ENCODE data around the gene DBNL. TPM values are rescaled to one million over a fixed set of nuclear protein-coding genes. Genes with fewer than 3 reads are reported as not detected.
"Not testable (repeated sequence)": the region's sequence is repeated elsewhere in the genome, so short reads cannot be mapped to it uniquely, and the experiment has no call there.

The DBNL gene
- polyA plus RNA-seq, 4 donors, result 62.6 to 86.2 (median 77.5) TPM

DNA sequence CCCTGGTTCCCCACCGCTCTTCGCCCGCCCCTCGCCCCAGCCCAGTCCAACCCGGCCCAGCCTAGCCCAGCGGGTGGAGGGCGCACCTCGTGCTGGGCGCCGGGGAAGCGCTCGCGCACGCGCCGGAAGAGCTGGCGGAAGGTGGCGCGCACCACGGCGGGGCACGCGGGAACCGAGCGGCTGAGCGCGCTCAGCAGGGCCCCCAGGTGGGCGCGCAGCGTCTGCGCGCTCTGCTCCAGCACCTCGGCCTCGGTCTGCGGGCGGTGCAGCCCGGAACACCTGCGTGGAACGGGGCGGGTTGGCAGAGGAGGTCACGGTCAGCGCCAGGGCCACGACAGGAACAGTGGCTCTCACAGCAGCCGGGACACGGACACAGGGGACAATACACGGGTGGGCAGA lies 4.0 kb upstream of the DBNL start:
- not testable (repeated sequence) for DNase-seq (ENCODE audit: low read depth in 4 of 4, low spot score in 2 of 4)

DNA sequence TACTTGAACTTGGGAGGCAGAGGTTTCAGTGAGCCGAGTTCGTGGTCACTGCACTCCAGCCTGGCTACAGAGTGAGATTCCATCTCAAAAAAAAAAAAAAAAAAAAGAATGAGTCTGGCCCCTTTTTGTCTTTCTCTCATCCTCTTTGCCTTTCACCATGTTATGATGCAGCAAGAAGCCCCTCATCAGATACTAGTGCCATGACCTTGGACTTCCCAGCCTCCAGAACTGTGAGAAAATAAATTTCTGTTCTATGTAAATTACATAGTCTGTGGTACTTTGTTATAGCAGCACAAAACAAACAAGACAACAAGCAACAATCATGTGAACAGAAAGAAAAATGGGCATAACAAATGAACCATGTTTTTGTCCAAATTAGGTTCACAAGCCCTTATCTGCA lies 2.3 kb upstream of the DBNL start:
- no peak for DNase-seq (ENCODE audit: low read depth in 4 of 4, low spot score in 2 of 4)

DNA sequence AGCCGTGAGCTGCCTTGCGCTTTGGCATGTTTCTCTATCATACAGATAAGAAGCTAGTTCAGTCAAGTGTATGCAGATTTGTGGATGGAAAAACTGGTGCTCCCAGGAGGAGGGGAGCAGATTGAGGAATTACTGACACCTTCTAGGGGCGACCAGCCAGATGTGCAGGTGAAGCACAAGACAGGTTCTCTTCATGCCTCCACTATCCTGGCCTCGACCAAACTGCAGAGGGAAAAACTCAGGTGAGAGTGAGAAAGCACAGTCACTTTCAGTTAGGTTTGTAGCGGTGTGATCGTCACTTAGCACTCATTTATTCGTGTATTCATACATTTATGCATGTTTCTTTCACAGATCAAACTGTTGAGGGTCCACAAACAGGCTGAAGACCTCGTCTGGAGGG lies 600 bp upstream of the DBNL start:
- no peak for DNase-seq (ENCODE audit: low read depth in 4 of 4, low spot score in 2 of 4)

DNA sequence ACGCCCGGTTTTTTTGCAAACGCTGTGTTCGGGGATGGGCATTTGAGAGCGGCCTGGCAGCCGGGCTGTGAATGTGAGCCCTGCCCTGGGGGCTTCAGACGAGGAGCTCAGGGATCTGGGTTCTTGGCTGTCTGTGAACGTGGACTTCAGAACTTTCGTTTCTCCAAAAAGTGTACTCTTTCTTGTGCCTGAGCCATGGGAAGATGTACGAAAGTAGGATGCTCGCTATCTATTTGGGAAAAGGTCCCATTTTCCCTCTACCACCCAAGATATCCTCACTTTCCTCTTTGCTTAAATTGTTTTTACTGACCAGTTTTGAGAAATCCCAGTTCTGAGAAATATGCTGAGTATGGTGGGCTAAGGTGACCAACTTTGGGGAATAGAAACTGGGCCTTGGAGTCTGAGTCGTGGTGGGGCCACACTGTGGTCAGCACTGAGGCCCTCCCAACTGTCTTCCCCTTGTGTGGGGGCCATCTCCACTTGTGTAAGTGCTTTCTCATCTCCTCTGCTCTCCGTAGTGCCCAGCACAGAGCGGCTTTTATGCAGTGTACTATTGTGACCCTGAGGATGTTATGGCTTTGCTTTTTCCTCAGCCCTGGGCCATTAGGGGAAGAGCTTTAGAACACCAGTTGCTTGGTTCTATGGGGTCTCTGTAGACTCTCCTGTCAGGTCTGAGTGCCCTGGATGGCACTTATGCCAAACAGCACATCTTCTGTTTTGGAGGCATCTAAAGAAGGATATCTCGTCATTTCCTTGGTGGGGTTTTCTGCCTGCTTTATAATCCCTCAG lies 918 bp downstream of the DBNL start:
- no peak for DNase-seq (ENCODE audit: low read depth in 4 of 4, low spot score in 2 of 4)

DNA sequence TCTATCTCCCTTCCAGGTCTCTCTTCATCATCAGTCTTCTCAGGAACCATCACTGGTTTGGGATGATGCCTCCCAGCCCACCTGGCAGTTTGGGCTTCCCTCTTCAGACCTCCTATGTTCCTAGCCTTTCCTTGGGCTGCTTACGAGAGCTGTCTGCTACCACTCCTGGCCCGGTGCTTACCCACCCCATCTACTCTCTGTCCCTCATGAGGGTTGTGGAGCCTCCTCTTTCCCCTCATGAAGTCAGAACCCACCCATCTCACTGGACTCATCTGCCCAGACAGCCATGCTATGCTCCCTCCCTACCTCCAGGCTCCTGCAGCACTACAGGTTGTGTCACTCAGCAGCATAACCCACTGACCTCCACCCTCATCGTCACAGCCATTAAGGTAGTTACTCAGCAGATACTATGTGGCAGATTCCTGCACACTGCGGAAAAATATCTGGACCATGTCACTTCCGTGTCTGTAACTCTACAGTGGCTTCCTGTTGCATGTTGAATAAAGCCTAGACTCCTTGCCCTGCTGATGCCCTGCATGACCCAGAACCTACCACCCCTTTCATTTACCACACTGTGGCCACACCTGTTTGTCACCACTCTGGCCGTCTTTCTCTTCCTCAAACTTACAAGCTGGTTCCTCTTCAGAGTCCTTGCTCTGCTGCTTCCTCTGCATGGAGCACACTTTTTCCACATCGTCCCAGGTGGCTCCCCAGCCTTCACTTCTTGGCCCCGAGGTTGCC lies 2.0 kb downstream of the DBNL start:
- DNase-seq (ENCODE audit: low read depth in 4 of 4, low spot score in 2 of 4), result no peak

DNA sequence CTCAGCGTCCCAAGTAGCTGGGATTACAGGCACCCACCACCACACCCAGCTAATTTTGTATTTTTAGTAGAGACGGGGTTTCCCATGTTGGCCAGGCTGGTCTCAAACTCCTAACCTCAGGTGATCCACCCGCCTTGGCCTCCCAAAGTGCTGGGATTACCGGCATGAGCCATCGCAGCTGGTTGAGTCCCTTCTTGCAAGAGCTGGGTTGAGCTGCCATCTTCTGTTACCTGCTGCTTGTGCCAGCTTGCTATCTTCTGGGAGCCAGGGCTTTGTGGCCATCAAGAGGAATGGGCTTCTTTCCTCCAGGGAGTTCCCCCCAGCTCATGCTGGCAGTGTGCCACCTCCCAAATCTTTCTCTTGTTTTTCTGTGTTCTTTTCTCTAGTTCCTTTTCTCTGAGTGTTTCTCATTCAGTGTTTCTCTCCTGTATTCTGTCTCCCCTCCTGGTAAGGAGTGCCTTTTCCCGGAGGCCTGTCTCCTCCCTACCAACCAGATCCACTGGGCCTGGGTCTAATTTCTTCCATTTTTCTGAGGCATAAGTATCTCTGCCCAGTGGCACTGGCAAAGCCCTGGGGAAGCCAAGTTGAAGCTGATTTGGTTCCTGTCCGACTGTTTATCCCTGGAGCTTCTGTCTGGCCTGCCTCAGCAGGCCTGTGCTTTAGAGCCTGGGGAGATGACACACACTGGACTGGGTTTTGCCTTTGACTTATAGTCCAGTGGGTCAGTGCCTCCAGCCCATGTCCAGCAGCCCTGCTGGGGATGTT lies 3.7 kb downstream of the DBNL start:
- no peak for DNase-seq (ENCODE audit: low read depth in 4 of 4, low spot score in 2 of 4)

DNA sequence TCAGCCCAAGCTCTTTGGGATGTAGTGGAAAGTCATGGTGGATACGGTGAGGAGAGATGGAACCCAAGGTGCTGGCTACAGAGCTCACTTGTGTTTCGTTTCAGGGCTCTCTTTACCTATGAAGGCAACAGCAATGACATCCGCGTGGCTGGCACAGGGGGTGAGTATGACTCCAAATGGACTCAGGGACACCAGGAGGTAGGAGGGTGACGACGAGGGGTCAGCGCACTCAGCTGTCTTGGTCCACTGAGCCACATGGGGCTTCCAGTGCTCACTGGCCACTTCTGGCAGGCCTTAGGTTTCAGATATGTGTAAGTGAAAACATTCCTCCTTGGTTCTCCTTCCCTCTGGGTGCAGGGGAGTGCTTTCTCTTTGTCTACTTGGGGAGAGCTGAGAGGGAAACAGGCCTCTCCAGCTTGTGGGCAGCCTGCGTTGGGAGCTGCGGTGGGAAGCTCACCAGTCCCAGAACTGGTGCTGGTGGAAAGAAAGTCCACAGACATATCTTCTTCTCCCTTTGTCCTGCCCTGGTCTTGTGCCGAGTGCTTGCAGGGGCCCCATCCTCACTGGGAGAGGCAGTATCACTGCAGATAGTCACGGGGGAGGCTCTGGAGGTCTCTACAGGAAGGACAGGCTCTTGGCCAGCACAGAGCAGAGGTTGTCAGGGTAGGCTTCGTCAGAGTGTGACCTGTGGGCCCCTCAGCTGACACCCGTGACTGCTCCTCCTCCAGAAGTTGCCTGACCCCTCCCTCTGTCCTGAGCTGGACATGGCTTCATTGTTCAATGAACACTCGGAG lies 5.8 kb downstream of the DBNL start:
- no peak for DNase-seq (ENCODE audit: low read depth in 4 of 4, low spot score in 2 of 4)

DNA sequence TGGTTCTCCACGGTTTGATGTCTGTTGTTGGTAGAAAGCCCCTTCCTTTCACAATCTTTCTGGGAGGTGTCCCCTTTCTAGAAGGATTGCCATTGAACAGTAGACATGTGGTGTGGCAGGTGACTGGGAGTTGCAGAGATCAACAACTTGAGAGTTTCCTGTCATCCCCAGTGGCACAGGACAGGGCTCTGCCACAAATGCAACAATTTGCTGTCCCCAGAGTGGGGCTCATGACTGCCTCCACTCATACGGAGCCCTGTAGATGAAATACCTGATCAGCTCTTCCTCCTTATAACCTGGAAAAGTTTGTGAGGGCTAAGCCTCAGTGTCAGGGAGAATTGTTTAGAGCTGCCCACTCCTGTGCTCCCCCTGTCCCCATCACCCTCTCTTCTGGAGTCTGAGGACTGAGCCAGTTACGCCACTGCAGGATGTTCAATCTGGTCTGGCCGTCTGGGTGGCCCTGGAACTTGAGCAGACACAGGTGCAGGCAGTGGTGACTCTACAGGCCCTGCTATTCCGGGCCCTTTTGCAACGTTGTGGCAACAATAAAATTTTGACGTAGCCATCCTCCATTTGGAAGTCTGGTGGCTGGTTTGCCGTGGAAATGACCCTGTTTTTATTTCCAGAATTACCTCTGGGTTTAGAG lies 6.5 kb downstream of the DBNL start:
- DNase-seq (ENCODE audit: low read depth in 4 of 4, low spot score in 2 of 4), result no peak

DNA sequence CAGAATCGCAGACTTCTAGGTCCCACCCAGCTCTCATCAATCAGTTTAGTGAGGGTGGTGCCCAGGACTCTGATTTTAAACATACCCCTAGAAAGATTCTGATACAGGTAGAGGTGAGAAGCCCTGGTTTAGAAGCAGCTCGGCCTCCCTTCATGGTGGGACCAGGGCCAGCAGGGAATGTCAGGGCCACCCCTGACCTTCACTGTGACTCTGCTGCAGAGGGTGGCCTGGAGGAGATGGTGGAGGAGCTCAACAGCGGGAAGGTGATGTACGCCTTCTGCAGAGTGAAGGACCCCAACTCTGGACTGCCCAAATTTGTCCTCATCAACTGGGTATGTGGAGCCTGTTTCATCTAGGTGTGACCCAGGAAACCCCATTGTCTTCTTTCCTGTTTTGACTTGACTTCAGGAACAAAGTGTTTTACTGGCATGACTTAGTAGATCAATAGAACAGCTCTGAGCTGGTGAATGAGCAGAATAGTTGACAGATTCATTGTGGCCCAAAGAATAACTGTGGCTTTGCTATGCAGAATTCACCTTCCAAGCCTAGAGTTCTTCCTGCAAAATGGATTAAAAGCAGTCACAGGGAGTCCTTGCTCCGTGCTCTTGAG lies 7.2 kb downstream of the DBNL start:
- no peak for DNase-seq (ENCODE audit: low read depth in 4 of 4, low spot score in 2 of 4)

DNA sequence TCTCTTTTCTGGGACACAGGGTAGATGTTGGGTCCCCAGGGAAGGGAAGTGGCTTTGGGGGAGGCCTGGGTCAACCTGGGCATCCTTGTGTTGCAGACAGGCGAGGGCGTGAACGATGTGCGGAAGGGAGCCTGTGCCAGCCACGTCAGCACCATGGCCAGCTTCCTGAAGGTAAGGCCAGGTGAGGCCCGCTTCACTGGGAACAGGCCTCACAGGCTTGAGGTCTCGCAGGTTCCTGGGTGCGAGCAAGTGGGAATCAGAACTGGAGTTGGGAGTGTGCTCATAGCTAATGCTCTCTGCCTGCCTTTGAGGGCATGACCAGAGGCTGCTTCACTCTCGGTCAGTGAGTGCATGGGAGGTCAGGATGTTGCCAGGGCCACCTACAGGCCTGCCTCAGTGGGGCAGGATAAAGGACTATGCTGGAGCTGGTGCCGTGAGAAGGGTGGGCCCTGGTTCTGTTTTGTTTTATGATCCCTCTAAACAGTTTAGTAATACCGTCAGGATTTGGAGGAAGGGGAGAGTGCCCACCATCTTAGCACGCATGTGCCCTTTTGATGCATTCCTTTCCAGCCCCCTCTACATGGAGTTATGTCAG lies 8.4 kb downstream of the DBNL start:
- DNase-seq (ENCODE audit: low read depth in 4 of 4, low spot score in 2 of 4), result no peak

DNA sequence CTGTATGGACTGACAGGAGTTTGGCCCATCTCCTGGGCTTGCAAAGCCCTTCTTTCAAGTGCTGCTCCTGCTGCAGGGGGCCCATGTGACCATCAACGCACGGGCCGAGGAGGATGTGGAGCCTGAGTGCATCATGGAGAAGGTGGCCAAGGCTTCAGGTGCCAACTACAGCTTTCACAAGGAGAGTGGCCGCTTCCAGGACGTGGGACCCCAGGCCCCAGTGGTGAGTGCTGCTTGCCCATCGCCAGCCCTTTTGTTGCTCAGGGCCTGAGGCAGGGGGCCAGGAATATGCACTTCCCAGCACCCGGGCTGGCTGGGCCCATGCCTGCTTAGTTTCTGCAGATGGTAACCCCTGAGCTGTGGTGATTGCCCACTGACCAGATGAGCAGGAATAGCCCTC lies 12.2 kb downstream of the DBNL start:
- no peak for DNase-seq (ENCODE audit: low read depth in 4 of 4, low spot score in 2 of 4)

DNA sequence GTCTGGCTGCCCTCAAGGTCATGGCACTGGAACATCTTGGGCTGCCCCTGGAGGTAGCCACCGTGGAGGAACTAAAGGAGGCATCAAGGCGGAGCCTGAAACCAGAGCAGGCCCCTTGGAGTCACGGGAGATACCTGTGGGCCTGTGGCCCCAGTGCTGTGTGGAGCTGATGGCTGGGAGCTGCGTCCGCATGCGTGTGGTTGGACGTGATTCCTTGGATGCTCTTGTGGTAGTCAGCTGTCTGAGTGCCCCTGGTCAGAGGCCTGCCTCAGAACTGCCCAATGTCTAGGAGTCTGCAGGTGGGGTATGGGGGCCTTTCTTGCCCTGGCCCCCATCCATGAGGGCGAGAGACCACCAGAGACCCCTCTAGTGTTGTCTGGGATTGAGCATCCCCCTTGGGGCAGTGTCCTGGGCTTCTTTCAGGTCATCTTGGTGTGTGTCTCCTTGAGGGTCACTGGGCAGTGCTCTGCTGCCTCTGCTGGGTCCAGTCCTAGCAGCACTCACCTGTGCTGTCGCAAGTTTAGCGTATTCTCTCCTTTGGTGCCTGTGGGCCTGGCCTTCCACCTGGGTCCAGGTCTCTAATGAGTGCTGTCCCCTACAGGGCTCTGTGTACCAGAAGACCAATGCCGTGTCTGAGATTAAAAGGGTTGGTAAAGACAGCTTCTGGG lies 12.8 kb downstream of the DBNL start:
- no peak for DNase-seq (ENCODE audit: low read depth in 4 of 4, low spot score in 2 of 4)

DNA sequence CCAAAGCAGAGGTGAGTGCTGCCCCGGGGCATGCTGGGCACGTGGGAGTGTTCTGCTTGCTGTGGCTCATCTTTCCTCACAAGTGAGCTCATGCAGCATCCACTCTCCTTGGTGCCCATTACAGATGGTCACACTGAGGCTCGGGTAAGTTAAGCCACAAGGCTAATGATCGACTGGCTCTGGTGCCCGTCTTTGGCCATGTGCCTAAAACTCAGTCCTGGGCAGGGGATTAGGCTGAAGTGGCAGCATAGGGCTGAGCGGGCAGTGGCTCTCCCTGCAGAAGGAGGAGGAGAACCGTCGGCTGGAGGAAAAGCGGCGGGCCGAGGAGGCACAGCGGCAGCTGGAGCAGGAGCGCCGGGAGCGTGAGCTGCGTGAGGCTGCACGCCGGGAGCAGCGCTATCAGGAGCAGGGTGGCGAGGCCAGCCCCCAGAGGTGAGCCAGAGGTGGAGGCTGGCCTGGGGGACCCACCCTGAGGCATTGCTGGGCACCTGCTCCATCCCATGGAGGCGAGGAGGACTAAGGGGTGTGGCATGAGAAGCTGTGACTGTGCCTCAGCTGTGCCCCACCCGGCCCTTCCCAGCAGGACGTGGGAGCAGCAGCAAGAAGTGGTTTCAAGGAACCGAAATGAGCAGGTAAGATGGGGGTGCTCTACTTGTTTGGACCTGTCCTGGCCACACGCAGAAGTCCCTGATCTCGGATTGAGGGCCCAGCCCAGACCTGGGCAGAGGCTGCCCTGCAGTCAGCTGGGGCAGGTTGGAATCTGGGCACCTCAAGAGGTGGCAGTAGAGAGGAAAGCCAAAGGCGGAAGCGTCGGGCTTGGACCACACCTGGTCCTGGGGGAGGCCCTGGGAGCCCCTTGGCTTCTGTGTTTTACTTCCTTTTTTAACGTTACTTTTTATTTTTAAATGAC lies 13.6 kb downstream of the DBNL start:
- DNase-seq (ENCODE audit: low read depth in 4 of 4, low spot score in 2 of 4), result no peak

DNA sequence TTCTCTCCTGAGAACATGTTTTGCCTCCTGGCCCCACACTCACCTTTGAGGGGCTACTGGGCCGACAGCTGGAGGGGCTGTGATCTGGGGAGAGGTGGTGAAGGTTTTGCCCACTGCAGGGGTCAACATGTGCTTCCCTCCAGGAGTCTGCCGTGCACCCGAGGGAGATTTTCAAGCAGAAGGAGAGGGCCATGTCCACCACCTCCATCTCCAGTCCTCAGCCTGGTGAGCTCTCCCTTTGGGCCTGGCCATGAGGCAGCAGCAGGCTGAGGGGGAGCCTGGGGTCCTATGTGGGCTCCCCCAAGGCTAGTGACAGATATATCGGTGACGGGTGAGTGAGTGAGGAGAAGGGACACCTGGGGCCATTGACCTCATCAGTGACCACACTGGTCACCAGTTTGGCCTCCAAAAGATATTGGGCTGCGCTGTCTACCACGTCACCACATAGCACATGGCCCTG lies 14.3 kb downstream of the DBNL start:
- no peak for DNase-seq (ENCODE audit: low read depth in 4 of 4, low spot score in 2 of 4)

DNA sequence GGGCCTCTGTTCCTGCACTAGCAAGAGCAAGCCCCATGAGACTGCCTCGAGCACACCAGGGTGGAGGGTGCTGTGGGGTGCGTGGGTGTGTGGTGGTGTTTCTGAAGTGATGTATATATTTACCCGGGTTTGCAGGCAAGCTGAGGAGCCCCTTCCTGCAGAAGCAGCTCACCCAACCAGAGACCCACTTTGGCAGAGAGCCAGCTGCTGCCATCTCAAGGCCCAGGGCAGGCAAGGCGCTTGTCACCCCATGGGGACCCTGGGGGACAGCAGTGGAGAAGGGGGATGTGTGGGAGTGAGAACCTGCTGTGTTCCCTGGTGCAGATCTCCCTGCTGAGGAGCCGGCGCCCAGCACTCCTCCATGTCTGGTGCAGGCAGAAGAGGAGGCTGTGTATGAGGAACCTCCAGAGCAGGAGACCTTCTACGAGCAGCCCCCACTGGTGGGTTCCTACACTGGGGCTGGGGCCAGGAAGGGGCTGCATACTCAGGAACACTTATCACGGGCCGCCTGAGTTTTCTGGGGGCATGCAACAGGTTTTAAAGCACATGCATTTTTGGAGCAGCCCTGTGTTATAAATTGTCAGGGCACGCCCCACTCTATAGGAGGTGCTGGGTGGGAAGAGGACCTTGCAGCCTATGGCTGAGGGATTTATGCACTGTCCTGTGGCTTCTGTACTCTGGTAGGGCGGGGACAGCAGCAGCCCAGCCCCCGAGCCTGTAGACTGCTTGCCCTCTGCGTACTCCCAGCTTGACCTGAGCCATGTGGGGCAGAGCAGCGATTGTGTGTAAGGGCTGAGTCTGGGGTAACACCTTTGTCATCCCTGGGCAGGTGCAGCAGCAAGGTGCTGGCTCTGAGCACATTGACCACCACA lies 15.0 kb downstream of the DBNL start:
- DNase-seq (ENCODE audit: low read depth in 4 of 4, low spot score in 2 of 4), result no peak

DNA sequence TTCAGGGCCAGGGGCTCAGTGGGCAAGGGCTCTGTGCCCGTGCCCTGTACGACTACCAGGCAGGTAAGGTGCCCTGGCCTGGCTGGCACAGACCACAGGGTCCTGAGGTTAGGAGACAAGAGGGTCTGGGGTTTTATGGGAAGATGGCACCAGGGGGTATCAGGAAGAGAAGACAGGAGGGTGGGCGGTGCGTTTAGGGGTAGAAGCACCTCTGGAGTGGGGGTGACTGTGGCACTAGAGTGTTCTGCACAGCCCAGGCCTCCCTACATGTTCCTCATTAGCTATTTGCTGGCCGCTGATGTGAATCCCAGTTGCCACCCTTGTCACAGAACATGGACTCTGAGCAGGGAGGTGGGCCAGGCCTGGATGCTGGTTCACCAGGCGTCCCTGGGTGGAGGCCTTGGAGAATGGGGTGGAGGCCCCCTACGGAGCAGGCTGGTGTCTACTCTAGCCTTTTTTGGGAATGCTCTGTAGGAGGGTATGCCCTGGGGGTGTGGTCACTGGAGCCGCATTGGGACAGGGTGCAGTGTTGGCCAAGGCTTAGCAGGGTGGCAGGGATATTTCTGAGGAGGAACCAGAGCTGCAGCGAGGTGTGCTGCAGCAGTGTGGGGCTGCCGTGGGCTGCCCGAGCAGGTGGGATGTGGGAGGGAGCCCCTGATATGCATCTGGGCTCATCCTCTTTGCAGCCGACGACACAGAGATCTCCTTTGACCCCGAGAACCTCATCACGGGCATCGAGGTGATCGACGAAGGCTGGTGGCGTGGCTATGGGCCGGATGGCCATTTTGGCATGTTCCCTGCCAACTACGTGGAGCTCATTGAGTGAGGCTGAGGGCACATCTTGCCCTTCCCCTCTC lies 15.8 kb downstream of the DBNL start:
- DNase-seq (ENCODE audit: low read depth in 4 of 4, low spot score in 2 of 4), result no peak
